Small intestine (tissue), 7 donors: ENCODE data around the gene DENND1A. TPM values are rescaled to one million over a fixed set of nuclear protein-coding genes. Genes with fewer than 3 reads are reported as not detected.

Experiments
- DNase-seq, 2 donors: peaks; one replicate each; pipeline versions ENCODE4 v3.0.0 to v3.0.0-alpha.2; 2013
- FAIRE-seq: peaks from 2 replicates; lab custom pipeline; 2012; peaks lifted over from hg19 to GRCh38; lab: Jason Lieb, UNC
- H3K27ac ChIP-seq, 3 donors: one replicate each; pipeline ENCODE4 v1.5.1; 2013; ENCODE audit warnings: low read length in 2 of 3, mild to moderate bottlenecking in 2 of 3, control low read depth in 1 of 3, inconsistent platforms in 1 of 3, low read depth in 1 of 3, moderate library complexity in 1 of 3
- H3K27me3 ChIP-seq, 3 donors: one replicate each; pipeline ENCODE4 v1.6.1; 2013; ENCODE audit warnings: low read length in 3 of 3, inconsistent platforms in 1 of 3; ENCODE audit not compliant: control insufficient read depth in 3 of 3, insufficient read depth in 3 of 3
- H3K36me3 ChIP-seq, 3 donors: one replicate each; pipeline ENCODE4 v1.6.1; 2013; ENCODE audit warnings: low read length in 3 of 3, inconsistent platforms in 1 of 3, low read depth in 1 of 3, mild to moderate bottlenecking in 1 of 3, moderate library complexity in 1 of 3; ENCODE audit not compliant: control insufficient read depth in 3 of 3, insufficient read depth in 2 of 3
- H3K4me1 ChIP-seq, 3 donors: one replicate each; pipeline ENCODE4 v1.6.1; 2013; ENCODE audit warnings: low read length in 2 of 3, inconsistent platforms in 1 of 3, low read depth in 1 of 3, mild to moderate bottlenecking in 1 of 3, moderate library complexity in 1 of 3; ENCODE audit not compliant: control insufficient read depth in 3 of 3, insufficient read depth in 2 of 3
- H3K4me3 ChIP-seq, 3 donors: one replicate each; pipeline ENCODE4 v1.5.1; 2013; ENCODE audit warnings: low read length in 3 of 3, control low read depth in 1 of 3, inconsistent platforms in 1 of 3, low read depth in 1 of 3, mild to moderate bottlenecking in 1 of 3, moderate library complexity in 1 of 3
- H3K9me3 ChIP-seq, 2 donors: one replicate each; pipeline ENCODE4 v1.6.1; 2013; ENCODE audit warnings: low read depth in 1 of 2, low read length in 1 of 2; ENCODE audit not compliant: control insufficient read depth in 2 of 2, insufficient read depth in 1 of 2
- WGBS, 3 donors: extraction: QIAGEN DNeasy Blood & Tissue Kit; methylation state at CpG; one replicate each; pipeline ENCODE4 v1.1.7; 2013; 5-methylcytosine and 5-hydroxymethylcytosine counted together
- polyA plus RNA-seq, 4 donors: library from polyadenylated mRNA; stranded (reverse) in 3 of 4; unstranded in 1 of 4; fragments of 200-250 nt in 3 of 4; fragments of 120-200 nt in 1 of 4; gene quantifications; one replicate each; pipeline versions ENCODE4 v1.2.1 to v1.2.3, GENCODE V29; 2013
- donor health status: healthy with polysubstance abuse.
- donor health status: control.
- donor health status: control.
- donor health status: Bipolar disorder and iron deficiency.
- donor health status: healthy.

Gene DENND1A
- polyA plus RNA-seq, 4 donors: 11.5 to 43.4 (median 20.0) TPM

GRCh38 chr9:123784518-123784917 is 145.4 kb downstream of the DENND1A start:
- Histone ChIP-seq H3K27ac (no peak overlapping the region), H3K4me1 (no peaks in the 10 kb centered on the region), H3K9me3 (no peaks in the 10 kb centered on the region), H3K4me3 (no peak overlapping the region), H3K27me3 (no peaks in the 10 kb centered on the region), H3K36me3 (peaks cover 0 to 2% (median 0%) of the 10 kb centered on the region in 3 donors)
- 92 to 97% (median 96%) methylated on average over 1 of the region's 1 CpG for WGBS, 3 donors
- DNase-seq (no peak), FAIRE-seq (no peak)

DNA sequence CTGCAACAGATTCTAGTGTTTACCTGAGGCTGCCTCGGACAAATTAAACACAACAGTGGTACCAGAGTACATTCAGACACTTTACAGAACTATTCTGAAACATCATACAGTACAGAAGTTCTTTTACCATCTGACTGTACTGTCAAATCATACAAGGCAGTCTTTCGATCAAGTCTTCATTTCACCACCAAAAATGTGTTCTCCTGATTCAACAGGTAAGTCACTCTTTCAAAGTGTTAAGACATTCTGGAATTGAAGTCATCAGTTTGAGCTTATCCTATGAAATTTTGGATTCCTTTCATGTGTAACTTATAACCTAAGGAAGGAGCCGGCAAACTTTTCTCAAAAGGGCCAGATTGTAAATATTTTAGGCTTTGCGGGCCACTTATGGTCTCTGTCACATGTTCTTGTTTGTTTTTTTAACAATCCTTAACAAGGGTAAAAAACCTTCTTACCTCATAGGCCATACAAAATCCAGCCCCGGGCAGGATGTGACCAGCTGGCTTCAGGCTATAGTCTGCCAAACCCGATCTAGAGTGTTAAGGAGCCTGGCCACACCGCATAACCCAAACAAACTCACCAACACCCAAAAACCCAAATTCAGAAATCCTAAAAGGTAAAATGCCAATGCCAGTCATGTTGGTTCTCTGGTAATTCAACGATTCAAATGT is 151.6 kb downstream of the DENND1A start:
- no peaks in the 10 kb centered on the region for H3K36me3 ChIP-seq
- no peak overlapping the region for H3K27ac ChIP-seq
- H3K27me3 ChIP-seq: no peaks in the 10 kb centered on the region
- no peak overlapping the region for H3K4me3 ChIP-seq
- no peak for FAIRE-seq
- no peaks in the 10 kb centered on the region for H3K9me3 ChIP-seq
- H3K4me1 ChIP-seq: no peaks in the 10 kb centered on the region
- 86 to 95% (median 92%) methylated on average over 8 of the region's 8 CpGs for WGBS, 3 donors
- DNase-seq: no peak

DNA sequence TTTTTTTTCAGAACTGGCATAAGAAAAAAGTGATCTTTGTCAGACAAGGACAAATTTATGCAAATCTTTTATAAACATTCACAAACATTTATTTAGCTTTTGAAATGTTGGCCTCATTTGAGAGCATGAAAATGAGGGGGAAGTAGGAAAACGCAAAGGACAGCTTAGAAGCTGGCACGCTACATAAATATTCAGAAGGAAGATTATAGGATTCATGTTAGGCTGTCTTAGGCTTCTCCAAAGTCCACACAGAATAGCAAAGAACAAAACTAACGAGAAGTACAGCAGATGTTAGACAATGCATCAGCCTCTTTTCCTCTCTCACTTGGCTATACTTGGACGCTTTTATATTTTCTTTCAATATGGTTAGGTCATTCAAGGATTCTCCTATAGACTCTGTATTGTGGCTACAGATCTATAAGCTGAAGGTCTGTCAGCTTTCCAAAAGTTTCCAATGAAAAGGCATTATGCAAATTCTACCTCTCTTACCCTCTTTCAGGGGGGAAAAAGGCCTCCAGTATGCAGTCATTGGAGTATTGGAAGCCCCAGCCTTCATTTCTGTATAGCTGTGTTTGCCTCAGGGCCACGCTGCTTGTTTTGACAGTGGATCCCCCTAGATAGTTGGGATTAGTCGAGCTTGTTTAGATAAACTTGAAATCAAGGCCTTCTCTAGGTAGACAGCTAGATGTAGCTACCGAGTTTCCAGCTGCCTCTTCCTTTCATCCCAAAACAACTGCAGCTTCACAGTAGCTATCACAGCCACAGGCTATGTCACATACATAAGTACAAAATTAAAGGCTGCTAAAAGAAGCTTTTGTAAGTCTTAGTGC is 153.0 kb downstream of the DENND1A start:
- Histone ChIP-seq H3K4me3 (no peak overlapping the region), H3K27me3 (no peaks in the 10 kb centered on the region), H3K9me3 (no peaks in the 10 kb centered on the region), H3K4me1 (no peaks in the 10 kb centered on the region), H3K27ac (no peak overlapping the region), H3K36me3 (no peaks in the 10 kb centered on the region)
- FAIRE-seq (no peak), DNase-seq (no peak)
- WGBS, 3 donors: 80 to 93% (median 89%) methylated on average over 7 of the region's 7 CpGs

- FAIRE-seq (no peak), DNase-seq (no peak)
- H3K27me3 ChIP-seq: no peaks in the 10 kb centered on the region
- no peaks in the 10 kb centered on the region for H3K4me1 ChIP-seq
- no peaks in the 10 kb centered on the region for H3K36me3 ChIP-seq
- WGBS, 3 donors: 83 to 86% (median 84%) methylated on average over 8 of the region's 8 CpGs
- H3K4me3 ChIP-seq: no peak overlapping the region
- H3K27ac ChIP-seq: no peak overlapping the region
- H3K9me3 ChIP-seq: no peaks in the 10 kb centered on the region
These were observed 154.3 kb downstream of the DENND1A start for GRCh38 chr9:123775289-123776284.

GRCh38 chr9:123773783-123774182 is 156.1 kb downstream of the DENND1A start:
- FAIRE-seq: no peak
- WGBS, 3 donors: 75 to 85% (median 75%) methylated on average over 2 of the region's 2 CpGs

DNA sequence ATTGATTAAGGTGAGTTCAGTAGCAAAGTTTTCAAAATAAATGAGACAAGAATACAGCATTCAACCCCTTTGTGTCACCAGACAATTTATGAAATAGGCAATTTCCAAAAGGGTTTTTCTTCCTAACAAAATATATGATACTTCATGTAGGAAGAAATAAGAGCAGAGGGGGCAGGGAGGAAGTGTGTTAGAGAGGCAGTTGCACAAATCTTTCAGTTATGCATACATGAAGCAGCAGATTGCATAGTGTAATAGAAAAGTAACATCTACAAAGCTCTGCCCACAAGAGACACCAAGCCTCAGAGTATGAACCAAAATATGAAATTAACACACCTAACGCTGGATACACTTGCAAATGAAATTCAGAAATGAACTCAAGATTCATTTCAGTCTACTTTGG is 157.0 kb downstream of the DENND1A start:
- no peak overlapping the region for H3K4me3 ChIP-seq
- WGBS, 3 donors: 92 to 96% (median 93%) methylated on average over 1 of the region's 1 CpG
- no peaks in the 10 kb centered on the region for H3K4me1 ChIP-seq
- H3K36me3 ChIP-seq: no peaks in the 10 kb centered on the region
- H3K27me3 ChIP-seq: no peaks in the 10 kb centered on the region
- no peaks in the 10 kb centered on the region for H3K9me3 ChIP-seq
- no peak overlapping the region for H3K27ac ChIP-seq
- DNase-seq: no peak
- FAIRE-seq: no peak

More at GRCh38 chr9:123773783-123774182, 156.1 kb downstream of the DENND1A start:
- H3K27me3 ChIP-seq: no peaks in the 10 kb centered on the region
- no peak for DNase-seq
- H3K4me3 ChIP-seq: no peak overlapping the region
- no peak overlapping the region for H3K27ac ChIP-seq
- H3K9me3 ChIP-seq: no peaks in the 10 kb centered on the region
- H3K4me1 ChIP-seq: no peaks in the 10 kb centered on the region
- H3K36me3 ChIP-seq: no peaks in the 10 kb centered on the region

- Histone ChIP-seq H3K36me3 (no peaks in the 10 kb centered on the region), H3K27ac (no peak overlapping the region), H3K4me1 (no peaks in the 10 kb centered on the region), H3K4me3 (no peak overlapping the region), H3K9me3 (no peaks in the 10 kb centered on the region), H3K27me3 (no peaks in the 10 kb centered on the region)
- 86 to 90% (median 87%) methylated on average over 3 of the region's 3 CpGs for WGBS, 3 donors
- no peak for DNase-seq
- no peak for FAIRE-seq
These were observed 157.6 kb downstream of the DENND1A start for GRCh38 chr9:123772374-123772773.

DNA sequence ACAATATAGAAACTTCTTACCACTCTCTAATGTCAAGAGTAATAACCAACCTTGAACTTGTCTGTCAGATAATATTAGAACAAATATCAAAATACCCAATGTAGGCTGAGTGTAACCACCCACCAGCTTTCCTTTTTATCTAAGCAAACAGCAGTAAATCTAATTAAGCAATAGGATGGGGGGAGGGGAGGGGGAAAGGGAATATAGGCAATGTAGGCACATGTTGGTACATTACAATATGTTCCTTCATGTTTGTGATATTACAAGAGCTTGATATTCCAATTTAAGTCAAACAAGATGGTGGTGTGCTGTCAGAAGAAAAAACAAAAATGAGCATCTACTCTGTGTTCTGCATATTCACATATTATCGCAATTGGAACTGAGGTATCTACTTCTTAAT is 158.2 kb downstream of the DENND1A start:
- FAIRE-seq (no peak), DNase-seq (peak in 1 of 2 donors; percentile 16)
- Histone ChIP-seq H3K4me3 (no peak overlapping the region), H3K9me3 (no peaks in the 10 kb centered on the region), H3K4me1 (no peaks in the 10 kb centered on the region), H3K27ac (no peak overlapping the region), H3K36me3 (no peaks in the 10 kb centered on the region), H3K27me3 (no peaks in the 10 kb centered on the region)
- WGBS, 3 donors: 93 to 100% (median 98%) methylated on average over 1 of the region's 1 CpG
